Activated naive CD8-positive, alpha-beta T cell treated with anti-CD3 and anti-CD28 coated beads for 36 hours (primary cell): ENCODE data around the gene LCA5. TPM values are rescaled to one million over a fixed set of nuclear protein-coding genes. Genes with fewer than 3 reads are reported as not detected.
A peak's percentile ranks its signal among the peaks of the same experiment; 100 is the strongest.
"Not testable (repeated sequence)": the region's sequence is repeated elsewhere in the genome, so short reads cannot be mapped to it uniquely, and the experiment has no call there.

Source experiments
- DNase-seq: peaks from one replicate; pipeline ENCODE4 v3.0.0; 2021
- H3K27ac Mint-ChIP-seq: one replicate; pipeline ENCODE4 v1.8.0; 2022; ENCODE audit warnings: mild to moderate bottlenecking, moderate library complexity, mixed read lengths
- H3K27me3 Mint-ChIP-seq: one replicate; pipeline ENCODE4 v1.8.0; 2022; ENCODE audit warnings: mild to moderate bottlenecking, mixed read lengths
- H3K36me3 Mint-ChIP-seq: one replicate; pipeline ENCODE4 v1.8.0; 2021; ENCODE audit warnings: mild to moderate bottlenecking, mixed read lengths
- H3K4me1 Mint-ChIP-seq: one replicate; pipeline ENCODE4 v1.8.0; 2021; ENCODE audit warnings: mixed read lengths
- H3K4me3 Mint-ChIP-seq: one replicate; pipeline ENCODE4 v1.8.0; 2022; ENCODE audit warnings: mild to moderate bottlenecking, moderate library complexity, mixed read lengths
- H3K9me3 Mint-ChIP-seq: one replicate; pipeline ENCODE4 v1.8.0; 2022; ENCODE audit warnings: mixed read lengths
- total RNA-seq, 2 experiments: library from RNA; stranded (reverse); gene quantifications; one replicate each; pipeline ENCODE4 v1.2.3, GENCODE V29; 2021

The LCA5 gene
- total RNA-seq = under 1 TPM; 0.21 to 0.32 TPM

DNA sequence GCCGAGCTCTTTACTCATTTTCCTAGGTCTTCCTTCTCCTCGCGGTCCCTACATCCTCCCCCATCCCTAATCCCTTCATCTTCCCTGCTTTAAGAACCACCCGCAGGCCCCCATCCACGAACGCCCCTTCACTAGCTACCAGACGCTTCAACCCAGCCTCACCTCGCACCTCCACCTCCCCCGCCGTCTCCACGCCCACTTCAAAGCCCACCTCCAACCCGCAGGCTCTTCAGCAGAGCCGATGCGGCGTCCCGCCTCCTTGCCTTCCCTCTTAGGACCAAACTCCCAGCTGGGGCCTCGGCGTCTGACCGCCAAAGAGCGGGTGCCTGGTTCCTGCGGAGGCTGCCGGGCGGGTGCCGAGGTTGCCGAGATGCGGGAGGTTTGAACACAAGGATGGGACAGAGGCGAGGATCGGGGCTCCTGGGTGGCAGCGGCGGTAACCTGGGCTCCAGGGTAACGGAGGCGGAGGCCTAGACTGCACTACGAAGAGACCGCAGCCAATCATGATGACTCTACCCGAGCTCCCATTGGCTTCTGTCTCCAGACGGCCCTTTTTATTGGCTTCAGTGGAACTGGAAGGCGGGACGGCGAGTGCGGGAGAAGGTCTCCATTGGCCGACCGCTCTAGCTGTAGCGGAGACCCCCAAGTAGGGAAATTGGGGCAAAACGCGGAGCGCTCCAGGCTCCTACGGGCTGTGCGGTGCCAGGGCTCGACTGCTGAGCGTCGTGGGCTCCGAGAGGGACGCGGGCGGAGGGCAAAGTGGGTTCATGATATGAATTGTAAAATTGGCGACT is at the start of gene LCA5:
LCA5 (minus strand) TSS at position 477 of the 794 bp plus-strand sequence. CDS start 18,536 bp downstream, outside the sequence.
- H3K36me3 Mint-ChIP-seq = no peaks in the 10 kb centered on the region

DNA sequence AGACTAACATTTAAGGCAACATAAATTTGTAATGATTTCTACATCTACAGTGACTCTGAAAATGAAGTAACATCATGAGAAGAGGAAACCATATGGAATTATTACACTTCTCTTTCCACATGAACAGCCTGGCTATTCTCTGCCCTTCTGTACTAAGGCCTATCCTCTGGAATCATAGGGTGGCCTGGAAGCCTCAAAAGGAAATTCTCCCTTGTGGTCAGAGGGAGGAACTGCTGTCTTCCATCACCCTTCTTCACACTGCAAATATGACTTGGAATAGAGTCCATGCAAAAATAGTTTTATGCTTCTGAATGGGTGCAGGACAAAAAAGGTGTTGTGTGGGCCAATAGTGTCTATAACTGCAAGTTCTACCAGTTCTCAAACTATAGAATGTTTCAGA is 49.3 kb upstream of the LCA5 start:
- H3K4me1 Mint-ChIP-seq = no peaks in the 10 kb centered on the region
- no peaks in the 10 kb centered on the region for H3K36me3 Mint-ChIP-seq
- H3K27ac Mint-ChIP-seq = no peak overlapping the region
- no peak for DNase-seq
- peaks cover 7% of the 10 kb centered on the region for H3K9me3 Mint-ChIP-seq
- H3K27me3 Mint-ChIP-seq = no peaks in the 10 kb centered on the region
- H3K4me3 Mint-ChIP-seq = no peak overlapping the region

More for the DNA sequence above, at the start of gene LCA5:
- Mint-ChIP-seq H3K27ac (no peak within 1 kb of the TSS), H3K4me1 (no peaks in the 10 kb centered on the region), H3K9me3 (no peaks in the 10 kb centered on the region), H3K27me3 (peaks cover 14% of the 10 kb centered on the region), H3K4me3 (no peak within 1 kb of the TSS)
- DNase-seq = peak; percentile 89

DNA sequence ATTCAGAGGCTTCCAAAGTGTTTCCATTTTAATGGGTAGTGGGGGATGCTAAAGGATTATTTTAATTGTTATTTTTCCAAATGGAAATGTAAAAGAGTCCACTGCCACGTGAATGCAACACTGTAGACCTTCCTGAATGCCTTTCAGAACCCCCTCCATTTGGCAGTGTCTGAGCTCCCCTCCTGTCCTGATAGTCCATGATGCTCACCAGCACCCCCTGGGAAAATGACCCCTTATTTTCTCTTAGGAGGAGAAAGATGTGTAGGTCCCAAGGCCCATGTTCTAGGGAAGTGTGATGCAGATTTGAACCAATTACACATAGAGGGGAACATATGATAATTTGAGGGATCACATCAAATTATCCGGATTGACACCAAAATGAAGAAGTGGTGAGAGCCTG is 47.1 kb upstream of the LCA5 start:
- H3K27ac Mint-ChIP-seq = no peak overlapping the region

DNA sequence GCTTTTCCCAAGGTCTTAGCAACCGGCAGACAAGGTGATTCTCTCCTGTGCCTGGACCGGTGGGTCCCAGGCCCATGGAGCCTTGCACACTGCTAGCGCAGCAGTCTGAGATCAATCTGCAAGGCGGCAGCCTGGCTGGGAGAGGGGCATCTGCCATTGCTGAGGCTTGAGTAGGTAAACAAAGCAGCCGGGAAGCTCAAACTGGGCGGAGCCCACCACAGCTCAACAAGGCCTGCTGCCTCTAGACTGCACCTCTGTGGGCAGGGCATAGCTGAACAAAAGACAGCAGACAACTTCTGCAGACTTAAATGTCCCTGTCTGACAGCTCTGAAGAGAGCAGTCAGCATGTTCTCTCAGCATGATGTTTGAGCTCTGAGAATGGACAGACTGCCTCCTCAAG is 40.7 kb upstream of the LCA5 start:
- H3K36me3 Mint-ChIP-seq, H3K4me1 Mint-ChIP-seq, H3K4me3 Mint-ChIP-seq, H3K27me3 Mint-ChIP-seq, DNase-seq, H3K27ac Mint-ChIP-seq: not testable (repeated sequence)
- peaks cover 15% of the 10 kb centered on the region for H3K9me3 Mint-ChIP-seq

More for the DNA sequence above, 47.1 kb upstream of the LCA5 start:
- no peaks in the 10 kb centered on the region for H3K4me1 Mint-ChIP-seq
- H3K36me3 Mint-ChIP-seq = peaks cover 2% of the 10 kb centered on the region
- peaks cover 15% of the 10 kb centered on the region for H3K9me3 Mint-ChIP-seq
- no peak for DNase-seq
- H3K4me3 Mint-ChIP-seq = no peak overlapping the region
- H3K27me3 Mint-ChIP-seq = no peaks in the 10 kb centered on the region

DNA sequence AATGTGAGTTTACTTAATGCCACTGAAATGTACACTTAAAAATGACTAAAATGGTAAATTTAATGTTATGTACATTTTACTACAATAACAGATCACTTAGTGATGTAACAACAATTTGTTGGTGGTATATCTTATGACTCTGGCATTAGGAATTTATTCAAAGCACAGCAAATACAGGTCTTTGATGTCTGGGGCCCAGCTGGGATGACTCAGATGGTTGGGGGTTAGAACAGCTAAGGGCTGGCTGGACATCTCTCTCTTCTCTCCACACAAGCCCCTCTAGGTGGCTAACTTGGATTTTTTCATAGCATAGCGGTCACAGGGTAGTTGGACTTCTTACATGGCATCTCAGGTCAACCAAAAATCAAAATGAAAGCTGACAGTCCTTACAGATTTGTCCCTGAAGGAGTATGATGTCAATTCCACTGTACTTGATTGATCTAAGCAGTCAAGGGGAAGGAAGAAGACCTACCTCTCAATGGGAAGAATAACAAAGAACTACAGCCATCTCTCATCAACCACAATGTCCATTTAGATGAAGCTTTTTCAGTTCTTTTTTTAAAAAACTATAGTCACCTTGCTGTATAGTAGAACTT is 37.5 kb upstream of the LCA5 start:
- Mint-ChIP-seq H3K27me3 (peaks cover 3% of the 10 kb centered on the region), H3K4me3 (no peak overlapping the region), H3K36me3 (no peaks in the 10 kb centered on the region), H3K4me1 (peaks cover 4% of the 10 kb centered on the region), H3K27ac (no peak overlapping the region), H3K9me3 (no peaks in the 10 kb centered on the region)
- no peak for DNase-seq

DNA sequence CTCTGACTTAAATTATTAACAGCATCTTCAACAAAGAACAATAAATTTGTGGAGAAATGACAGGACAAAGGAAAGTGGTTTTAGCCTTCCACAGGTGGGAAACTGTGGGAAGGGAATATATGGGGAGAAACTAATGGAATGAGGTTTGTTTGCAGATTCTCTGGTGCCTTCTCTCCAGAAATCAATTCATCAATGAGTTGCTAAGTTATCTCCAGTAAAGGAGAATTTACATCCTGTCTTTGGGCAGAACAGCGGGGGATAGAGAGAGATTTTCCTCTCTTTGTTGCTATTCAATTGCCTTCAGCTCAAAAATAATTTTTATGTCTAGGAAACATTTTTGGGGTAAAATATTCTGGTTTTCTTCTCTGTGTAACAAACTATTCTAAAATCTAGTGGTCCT is 36.9 kb upstream of the LCA5 start:
- Mint-ChIP-seq H3K4me1 (peaks cover 4% of the 10 kb centered on the region), H3K4me3 (no peak overlapping the region), H3K36me3 (no peaks in the 10 kb centered on the region), H3K27ac (no peak overlapping the region), H3K9me3 (no peaks in the 10 kb centered on the region), H3K27me3 (peaks cover 3% of the 10 kb centered on the region)
- DNase-seq = no peak

DNA sequence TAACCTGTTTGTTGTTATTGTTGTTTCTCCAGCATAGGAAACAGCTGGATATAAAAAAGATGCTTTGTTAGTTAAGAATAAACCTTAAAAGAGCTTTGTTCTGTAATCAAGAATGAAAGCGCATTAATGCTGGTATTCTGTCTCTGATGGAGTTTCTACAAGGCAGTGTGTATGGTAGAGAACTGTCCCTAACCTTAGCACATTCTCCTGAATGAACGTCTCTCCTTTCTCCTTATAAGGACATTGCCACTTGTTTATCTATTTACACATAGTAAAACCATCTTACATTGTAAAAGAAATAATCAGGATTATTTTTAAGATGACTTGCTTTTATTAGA is 33.8 kb upstream of the LCA5 start:
- Mint-ChIP-seq H3K4me3 (no peak overlapping the region), H3K36me3 (no peaks in the 10 kb centered on the region), H3K27me3 (peaks cover 3% of the 10 kb centered on the region), H3K9me3 (no peaks in the 10 kb centered on the region), H3K27ac (no peak overlapping the region), H3K4me1 (peaks cover 4% of the 10 kb centered on the region)
- no peak for DNase-seq

DNA sequence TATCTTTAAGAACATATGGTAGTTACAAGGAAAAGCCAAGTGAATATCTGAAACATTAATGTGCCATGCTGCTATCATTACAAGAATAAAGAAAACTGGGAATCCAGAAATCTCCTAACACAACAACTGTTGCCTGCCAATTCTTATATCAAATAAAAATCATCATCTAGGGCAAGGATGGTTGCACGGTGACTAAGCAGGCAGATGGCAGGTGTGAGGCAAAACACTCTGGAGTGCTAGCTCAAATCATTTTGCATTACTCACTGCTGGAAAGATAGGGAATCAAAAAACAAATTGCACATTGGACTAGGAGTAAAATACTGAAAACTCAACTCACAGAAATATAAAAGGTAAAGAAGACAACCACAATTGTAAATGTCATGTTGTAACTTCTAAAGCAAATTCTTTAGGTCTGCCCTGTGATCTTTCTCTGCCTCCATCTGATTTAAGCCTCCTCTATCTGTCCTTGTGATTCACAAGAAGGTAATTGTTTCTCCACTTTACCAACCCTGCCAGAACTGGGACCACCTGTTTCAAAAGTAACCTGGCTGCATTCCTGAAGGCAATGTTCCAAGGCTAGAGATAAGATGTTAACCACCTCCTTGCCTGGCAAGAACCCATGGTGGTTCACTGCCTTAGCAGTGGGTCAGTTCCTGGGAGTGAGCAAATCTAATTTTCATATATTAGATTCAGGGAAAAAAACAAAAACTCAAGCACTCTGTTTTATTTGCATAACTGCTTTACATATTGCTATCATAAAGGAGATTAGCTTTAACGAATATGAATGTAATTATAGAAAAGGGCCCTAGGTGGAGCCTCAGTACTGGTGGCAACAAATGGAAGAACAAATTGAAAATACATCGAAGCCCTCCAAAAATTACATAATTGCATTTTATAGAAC is 33.1 kb upstream of the LCA5 start:
- Mint-ChIP-seq H3K27me3 (peaks cover 3% of the 10 kb centered on the region), H3K4me1 (peaks cover 4% of the 10 kb centered on the region), H3K27ac (no peak overlapping the region), H3K4me3 (no peak overlapping the region), H3K9me3 (no peaks in the 10 kb centered on the region), H3K36me3 (no peaks in the 10 kb centered on the region)
- DNase-seq = no peak

DNA sequence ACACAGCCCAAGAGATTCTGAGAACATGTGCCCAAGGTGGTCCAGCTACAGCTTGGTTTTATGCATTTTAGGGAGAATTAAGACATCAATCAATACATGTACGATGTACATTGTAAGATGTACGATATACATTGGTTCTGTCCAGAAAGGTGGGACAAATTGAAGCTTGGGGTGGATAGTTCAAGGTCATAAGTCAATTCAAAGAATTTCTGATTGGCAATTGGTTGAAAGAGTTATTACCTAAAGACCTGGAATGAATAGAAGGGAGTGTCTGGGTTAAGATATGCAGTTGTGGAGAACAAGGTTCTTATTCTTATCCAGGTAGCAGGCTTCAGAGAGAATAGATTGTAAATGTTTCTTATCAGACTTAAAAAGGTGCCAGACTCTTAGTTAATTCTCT is 31.8 kb upstream of the LCA5 start:
- Mint-ChIP-seq H3K4me3 (no peak overlapping the region), H3K4me1 (peaks cover 2% of the 10 kb centered on the region), H3K9me3 (no peaks in the 10 kb centered on the region), H3K36me3 (no peaks in the 10 kb centered on the region), H3K27me3 (peaks cover 3% of the 10 kb centered on the region), H3K27ac (no peak overlapping the region)
- DNase-seq = no peak

DNA sequence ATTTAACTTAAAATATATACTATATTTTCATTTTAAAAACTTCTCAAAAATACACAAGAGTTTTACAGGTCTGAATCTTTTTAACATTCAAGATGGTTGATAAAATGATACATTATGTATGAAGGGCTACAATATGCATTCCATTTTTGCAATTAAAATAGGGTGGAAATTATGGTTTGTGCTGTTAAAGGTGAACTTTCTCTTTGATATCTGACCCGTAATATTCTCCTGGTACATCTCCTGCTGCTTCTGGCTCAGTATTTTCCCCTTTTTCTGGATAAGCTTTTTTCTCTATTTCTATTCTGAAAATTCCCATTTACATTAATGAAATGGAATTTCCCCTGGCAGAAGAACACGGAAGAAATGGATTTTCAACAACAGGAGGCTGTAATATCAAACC is 27.4 kb upstream of the LCA5 start:
- no peak overlapping the region for H3K4me3 Mint-ChIP-seq
- no peaks in the 10 kb centered on the region for H3K36me3 Mint-ChIP-seq
- no peaks in the 10 kb centered on the region for H3K9me3 Mint-ChIP-seq
- no peaks in the 10 kb centered on the region for H3K27me3 Mint-ChIP-seq
- H3K27ac Mint-ChIP-seq = no peak overlapping the region
- no peaks in the 10 kb centered on the region for H3K4me1 Mint-ChIP-seq
- no peak for DNase-seq

DNA sequence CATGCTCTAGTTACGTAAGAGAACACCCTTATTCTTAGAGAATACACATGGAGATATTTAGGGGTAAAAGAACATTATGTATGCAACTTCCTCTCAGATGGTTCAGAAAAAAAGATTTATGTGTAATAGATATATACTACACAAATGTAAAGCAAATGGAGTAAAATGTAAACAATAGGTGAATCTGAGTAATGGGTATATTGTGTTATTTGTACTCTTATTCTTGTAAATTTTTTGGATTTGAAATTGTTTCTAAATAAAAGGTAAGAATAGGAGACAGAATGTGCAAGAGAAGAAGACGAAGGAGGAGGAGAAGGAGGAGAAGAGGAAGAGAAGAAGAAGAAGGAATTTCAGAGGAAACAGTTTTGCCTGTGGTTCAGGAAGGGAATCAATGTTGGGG is 22.5 kb upstream of the LCA5 start:
- no peak overlapping the region for H3K4me3 Mint-ChIP-seq
- H3K36me3 Mint-ChIP-seq = no peaks in the 10 kb centered on the region
- no peak for DNase-seq
- no peaks in the 10 kb centered on the region for H3K27me3 Mint-ChIP-seq
- no peaks in the 10 kb centered on the region for H3K4me1 Mint-ChIP-seq
- no peaks in the 10 kb centered on the region for H3K9me3 Mint-ChIP-seq
- H3K27ac Mint-ChIP-seq = no peak overlapping the region

DNA sequence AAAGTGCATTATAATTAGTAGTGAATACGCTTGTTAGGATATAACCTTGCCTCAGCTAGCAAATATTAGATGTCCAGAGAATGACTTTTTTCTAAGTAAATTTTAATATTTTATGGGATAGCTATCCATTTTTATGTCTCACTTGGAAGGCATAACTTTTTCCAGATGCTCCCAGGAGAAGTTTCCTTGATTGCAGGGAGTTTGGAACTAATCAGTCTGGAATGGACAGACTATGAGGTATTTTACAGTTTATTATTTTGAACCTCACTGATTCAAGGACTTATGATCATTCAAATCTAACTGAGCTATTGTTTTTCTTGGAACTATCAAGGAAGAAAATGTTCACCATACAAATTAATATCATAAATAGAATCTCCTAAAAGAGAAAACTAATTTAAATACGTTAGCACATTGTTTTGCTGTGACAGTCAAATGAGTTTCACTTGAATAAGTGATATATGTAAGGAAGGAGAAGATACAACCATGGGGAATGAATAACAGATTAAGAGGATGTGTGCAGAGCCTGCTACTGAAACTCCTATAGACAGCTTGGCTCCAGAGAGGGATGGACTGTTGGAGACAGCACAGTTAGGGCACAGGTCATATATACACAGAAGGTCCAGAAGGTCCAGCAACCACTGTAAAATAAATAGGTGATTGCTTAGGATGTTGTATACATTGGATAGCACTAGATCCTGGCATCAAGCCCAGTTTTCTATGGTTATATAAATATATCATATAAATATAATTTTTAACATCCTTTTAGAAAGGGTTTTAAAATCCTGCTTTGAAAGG is 20.6 kb upstream of the LCA5 start:
- H3K27ac Mint-ChIP-seq = no peak overlapping the region
- no peaks in the 10 kb centered on the region for H3K9me3 Mint-ChIP-seq
- no peaks in the 10 kb centered on the region for H3K36me3 Mint-ChIP-seq
- no peak overlapping the region for H3K4me3 Mint-ChIP-seq
- no peaks in the 10 kb centered on the region for H3K27me3 Mint-ChIP-seq
- no peak for DNase-seq
- H3K4me1 Mint-ChIP-seq = no peaks in the 10 kb centered on the region

DNA sequence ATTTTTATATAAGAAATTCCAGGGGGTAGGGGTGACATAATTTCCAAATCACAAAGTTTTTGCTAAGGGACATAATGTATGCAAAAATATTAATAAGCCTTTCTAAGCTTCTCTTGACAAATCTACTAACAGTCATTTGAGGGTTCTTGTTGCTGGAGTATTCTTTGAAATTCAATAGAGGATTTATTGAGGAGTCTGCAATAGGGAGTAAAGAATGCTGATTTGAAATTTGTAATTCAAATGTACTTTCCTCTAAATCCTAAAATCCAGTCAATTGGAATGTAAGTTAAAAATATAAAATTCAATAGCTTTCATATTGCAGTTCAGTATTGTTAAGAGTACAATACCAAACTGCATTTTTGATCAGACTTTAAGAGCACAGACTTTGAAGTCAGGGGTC is 17.1 kb upstream of the LCA5 start:
- Mint-ChIP-seq H3K4me3 (no peak overlapping the region), H3K27ac (no peak overlapping the region), H3K27me3 (no peaks in the 10 kb centered on the region), H3K4me1 (no peaks in the 10 kb centered on the region), H3K36me3 (no peaks in the 10 kb centered on the region), H3K9me3 (no peaks in the 10 kb centered on the region)
- DNase-seq = no peak

DNA sequence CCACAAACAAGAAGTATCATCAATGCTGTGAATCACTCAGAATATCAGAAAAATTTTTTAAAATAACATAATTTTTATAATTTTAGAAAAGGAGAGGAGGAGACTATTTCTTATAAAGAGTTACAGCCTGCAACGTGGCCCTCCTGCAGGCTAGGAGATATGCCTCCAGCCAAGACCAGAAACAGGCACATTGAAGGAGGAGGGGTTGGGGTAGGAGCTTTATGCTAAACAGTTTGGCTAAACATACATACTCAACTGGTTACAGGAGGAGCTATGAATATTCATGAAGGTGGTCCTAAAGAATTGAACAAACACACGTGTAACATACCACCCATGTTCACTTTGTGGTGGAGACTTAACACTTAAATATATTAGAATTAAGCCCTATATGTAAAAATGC is 14.2 kb upstream of the LCA5 start:
- no peaks in the 10 kb centered on the region for H3K4me1 Mint-ChIP-seq
- H3K36me3 Mint-ChIP-seq = no peaks in the 10 kb centered on the region
- no peak overlapping the region for H3K4me3 Mint-ChIP-seq
- H3K27ac Mint-ChIP-seq = no peak overlapping the region
- no peak for DNase-seq
- H3K27me3 Mint-ChIP-seq = peaks cover 3% of the 10 kb centered on the region
- H3K9me3 Mint-ChIP-seq = no peaks in the 10 kb centered on the region

DNA sequence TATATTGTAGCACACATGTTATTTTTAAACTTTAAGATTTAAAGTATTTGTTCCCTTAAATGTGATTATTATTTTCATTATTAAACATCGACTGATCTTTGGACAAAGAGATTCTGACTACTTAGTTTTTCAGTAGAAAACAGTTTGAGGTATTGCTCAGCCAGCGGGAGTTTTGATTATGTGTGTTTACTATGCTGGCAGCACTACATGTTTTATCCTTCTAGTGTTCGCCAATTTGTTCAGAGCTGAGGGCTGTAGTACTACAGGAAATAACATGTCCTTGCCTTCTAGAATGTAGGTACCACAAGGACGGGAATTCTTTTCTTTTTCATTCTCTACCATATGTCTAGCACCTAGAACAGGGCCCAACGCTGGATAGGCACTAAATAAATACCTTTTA is 11.1 kb upstream of the LCA5 start:
- H3K27ac Mint-ChIP-seq = no peak overlapping the region
- H3K4me1 Mint-ChIP-seq = peaks cover 7% of the 10 kb centered on the region
- H3K9me3 Mint-ChIP-seq = no peaks in the 10 kb centered on the region
- no peak for DNase-seq
- peaks cover 3% of the 10 kb centered on the region for H3K36me3 Mint-ChIP-seq
- H3K27me3 Mint-ChIP-seq = peaks cover 3% of the 10 kb centered on the region
- H3K4me3 Mint-ChIP-seq = no peak overlapping the region
